Fibroblast of skin of right quadriceps (primary cell): ENCODE data around the gene NCF4.

Experiments used
- DNase-seq: peaks from one replicate; pipeline ENCODE4 v3.0.0-alpha.2; 2013

NCF4 gene

GRCh38 chr22:36838119-36839030, 22.4 kb upstream of the NCF4 start:
- no peak for DNase-seq

GRCh38 chr22:36839356-36840073, 21.3 kb upstream of the NCF4 start:
- peak; percentile 17 for DNase-seq

- DNase-seq, result no peak
These were observed 20.7 kb upstream of the NCF4 start for GRCh38 chr22:36840106-36840505.

- DNase-seq, result no peak
These were observed 14.5 kb upstream of the NCF4 start for GRCh38 chr22:36846271-36846670.

GRCh38 chr22:36846949-36847348, 13.9 kb upstream of the NCF4 start:
- no peak for DNase-seq

GRCh38 chr22:36850056-36850455, 10.8 kb upstream of the NCF4 start:
- DNase-seq, result no peak

GRCh38 chr22:36850682-36851081, 10.1 kb upstream of the NCF4 start:
- no peak for DNase-seq

GRCh38 chr22:36852056-36852973, 8.5 kb upstream of the NCF4 start:
- no peak for DNase-seq

GRCh38 chr22:36853407-36854099, 7.3 kb upstream of the NCF4 start:
- peak; percentile 50 for DNase-seq

- DNase-seq, result no peak
These were observed 5.3 kb upstream of the NCF4 start for GRCh38 chr22:36855478-36855877.

- DNase-seq, result peak; percentile 76
These were observed 4.5 kb upstream of the NCF4 start for GRCh38 chr22:36856121-36856791.

- no peak for DNase-seq
These were observed 4.0 kb upstream of the NCF4 start for GRCh38 chr22:36856792-36857135.

- DNase-seq, result no peak
These were observed 2.6 kb upstream of the NCF4 start for GRCh38 chr22:36858156-36858555.

GRCh38 chr22:36858966-36859365, 1.8 kb upstream of the NCF4 start:
- DNase-seq, result no peak

GRCh38 chr22:36860017-36860416, 789 bp upstream of the NCF4 start:
- DNase-seq, result no peak

- DNase-seq, result no peak
These were observed 377 bp upstream of the NCF4 start for GRCh38 chr22:36860438-36860820.

- no peak for DNase-seq
These were observed 1.7 kb downstream of the NCF4 start for GRCh38 chr22:36862251-36863242.

GRCh38 chr22:36863281-36863680, 2.5 kb downstream of the NCF4 start:
- DNase-seq, result no peak

- no peak for DNase-seq
These were observed 3.2 kb downstream of the NCF4 start for GRCh38 chr22:36863979-36864378.

GRCh38 chr22:36864454-36865215, 3.8 kb downstream of the NCF4 start:
- no peak for DNase-seq
